Small intestine (tissue), 7 donors: ENCODE measurements around the gene IREB2. TPM values are rescaled to one million over a fixed set of nuclear protein-coding genes. Genes with fewer than 3 reads are reported as not detected.
A peak's percentile ranks its signal among the peaks of the same experiment; 100 is the strongest.

Experiments
- DNase-seq, 2 donors: peaks; one replicate each; pipeline versions ENCODE4 v3.0.0 to v3.0.0-alpha.2; 2013
- FAIRE-seq: peaks from 2 replicates; lab custom pipeline; 2012; peaks lifted over from hg19 to GRCh38; lab: Jason Lieb, UNC
- H3K27ac ChIP-seq, 3 donors: one replicate each; pipeline ENCODE4 v1.5.1; 2013; ENCODE audit warnings: low read length in 2 of 3, mild to moderate bottlenecking in 2 of 3, control low read depth in 1 of 3, inconsistent platforms in 1 of 3, low read depth in 1 of 3, moderate library complexity in 1 of 3
- H3K27me3 ChIP-seq, 3 donors: one replicate each; pipeline ENCODE4 v1.6.1; 2013; ENCODE audit warnings: low read length in 3 of 3, inconsistent platforms in 1 of 3; ENCODE audit not compliant: control insufficient read depth in 3 of 3, insufficient read depth in 3 of 3
- H3K36me3 ChIP-seq, 3 donors: one replicate each; pipeline ENCODE4 v1.6.1; 2013; ENCODE audit warnings: low read length in 3 of 3, inconsistent platforms in 1 of 3, low read depth in 1 of 3, mild to moderate bottlenecking in 1 of 3, moderate library complexity in 1 of 3; ENCODE audit not compliant: control insufficient read depth in 3 of 3, insufficient read depth in 2 of 3
- H3K4me1 ChIP-seq, 3 donors: one replicate each; pipeline ENCODE4 v1.6.1; 2013; ENCODE audit warnings: low read length in 2 of 3, inconsistent platforms in 1 of 3, low read depth in 1 of 3, mild to moderate bottlenecking in 1 of 3, moderate library complexity in 1 of 3; ENCODE audit not compliant: control insufficient read depth in 3 of 3, insufficient read depth in 2 of 3
- H3K4me3 ChIP-seq, 3 donors: one replicate each; pipeline ENCODE4 v1.5.1; 2013; ENCODE audit warnings: low read length in 3 of 3, control low read depth in 1 of 3, inconsistent platforms in 1 of 3, low read depth in 1 of 3, mild to moderate bottlenecking in 1 of 3, moderate library complexity in 1 of 3
- H3K9me3 ChIP-seq, 2 donors: one replicate each; pipeline ENCODE4 v1.6.1; 2013; ENCODE audit warnings: low read depth in 1 of 2, low read length in 1 of 2; ENCODE audit not compliant: control insufficient read depth in 2 of 2, insufficient read depth in 1 of 2
- WGBS, 3 donors: extraction: QIAGEN DNeasy Blood & Tissue Kit; methylation state at CpG; one replicate each; pipeline ENCODE4 v1.1.7; 2013; 5-methylcytosine and 5-hydroxymethylcytosine counted together
- polyA plus RNA-seq, 4 donors: library from polyadenylated mRNA; stranded (reverse) in 3 of 4; unstranded in 1 of 4; fragments of 200-250 nt in 3 of 4; fragments of 120-200 nt in 1 of 4; gene quantifications; one replicate each; pipeline versions ENCODE4 v1.2.1 to v1.2.3, GENCODE V29; 2013
- donor health status: healthy with polysubstance abuse.
- donor health status: control.
- donor health status: control.
- donor health status: Bipolar disorder and iron deficiency.
- donor health status: healthy.

The IREB2 gene
- polyA plus RNA-seq, 4 donors, result 12.4 to 63.6 (median 15.3) TPM

DNA sequence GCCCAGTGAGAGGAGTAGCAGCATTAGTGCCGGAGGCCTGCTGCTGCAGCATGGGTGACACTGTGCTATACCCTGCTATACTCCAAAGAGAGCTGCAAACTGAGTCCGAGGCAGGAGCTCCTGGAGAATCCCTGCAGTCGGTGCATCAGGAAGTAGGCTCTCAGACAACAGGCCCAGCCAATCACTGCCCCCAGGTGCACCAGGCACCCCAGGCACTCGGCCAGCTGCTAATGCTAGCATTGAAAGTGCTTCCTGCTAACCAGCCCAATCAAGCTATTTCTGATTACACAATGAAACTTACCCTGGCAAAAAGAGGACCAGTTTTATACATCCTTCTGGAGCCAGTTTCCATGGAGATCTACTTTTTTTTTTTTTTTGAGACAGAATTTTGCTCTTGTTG lies 45.6 kb upstream of the IREB2 start:
- no peaks in the 10 kb centered on the region for H3K36me3 ChIP-seq
- H3K27me3 ChIP-seq, result no peaks in the 10 kb centered on the region
- H3K9me3 ChIP-seq, result no peaks in the 10 kb centered on the region
- no peak for FAIRE-seq
- H3K4me1 ChIP-seq, result no peaks in the 10 kb centered on the region
- DNase-seq, result peak in 1 of 2 donors; percentile 63
- H3K4me3 ChIP-seq, result no peak overlapping the region
- WGBS, 3 donors, result 9 to 50% (median 25%) methylated on average over 4 of the region's 4 CpGs
- H3K27ac ChIP-seq, result no peak overlapping the region

DNA sequence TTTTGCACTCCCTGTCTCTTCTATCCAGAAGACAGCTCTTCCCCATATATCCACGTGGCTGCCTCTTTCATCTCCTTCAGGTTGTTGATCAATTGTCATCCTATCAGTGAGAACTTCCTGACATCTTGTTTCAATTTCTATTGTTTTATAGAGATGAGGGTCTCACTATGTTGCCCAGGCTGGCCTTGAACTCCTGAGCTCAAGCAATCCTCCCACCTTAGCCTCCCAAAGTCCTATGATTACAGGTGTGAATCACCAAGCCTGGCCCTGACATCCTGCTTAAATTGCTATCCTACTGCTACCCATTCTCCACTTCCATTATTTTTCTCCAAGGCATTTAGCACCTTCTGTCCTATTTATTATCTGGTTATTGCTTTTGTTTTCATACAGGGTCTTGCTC lies 44.9 kb upstream of the IREB2 start:
- FAIRE-seq, result no peak
- Histone ChIP-seq H3K27ac (no peak overlapping the region), H3K9me3 (no peaks in the 10 kb centered on the region), H3K4me1 (no peaks in the 10 kb centered on the region), H3K27me3 (no peaks in the 10 kb centered on the region), H3K4me3 (no peak overlapping the region), H3K36me3 (no peaks in the 10 kb centered on the region)
- DNase-seq, result no peak
- WGBS, 3 donors, result 27 to 60% (median 32%) methylated on average over 1 of the region's 1 CpG

DNA sequence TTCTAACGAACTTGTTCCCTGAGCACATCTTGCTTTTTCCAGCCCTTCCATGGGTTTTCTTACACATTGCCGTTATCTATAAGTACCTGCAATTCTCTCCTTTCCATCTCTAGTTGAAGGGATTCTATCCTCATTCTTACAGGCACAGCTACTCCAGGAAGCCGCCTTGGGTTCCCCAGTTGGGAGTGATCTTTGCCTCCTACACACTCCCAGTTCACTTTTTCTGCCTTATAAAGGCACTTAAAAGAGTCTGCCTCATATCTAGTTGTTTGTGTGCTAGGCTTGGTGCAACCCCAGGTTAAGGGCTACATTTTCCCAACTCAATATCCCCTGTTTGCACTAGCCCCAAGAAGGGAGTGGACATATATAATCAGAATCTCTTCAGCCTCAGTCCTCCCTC lies 44.0 kb upstream of the IREB2 start:
- Histone ChIP-seq H3K4me3 (no peak overlapping the region), H3K36me3 (no peaks in the 10 kb centered on the region), H3K4me1 (no peaks in the 10 kb centered on the region), H3K27ac (no peak overlapping the region), H3K27me3 (no peaks in the 10 kb centered on the region), H3K9me3 (no peaks in the 10 kb centered on the region)
- no peak for DNase-seq
- no peak for FAIRE-seq
- WGBS, 3 donors, result 66 to 84% (median 80%) methylated on average over 3 of the region's 3 CpGs

- no peak for FAIRE-seq
Observed at GRCh38 chr15:78394981-78395616, 42.9 kb upstream of the IREB2 start.

DNA sequence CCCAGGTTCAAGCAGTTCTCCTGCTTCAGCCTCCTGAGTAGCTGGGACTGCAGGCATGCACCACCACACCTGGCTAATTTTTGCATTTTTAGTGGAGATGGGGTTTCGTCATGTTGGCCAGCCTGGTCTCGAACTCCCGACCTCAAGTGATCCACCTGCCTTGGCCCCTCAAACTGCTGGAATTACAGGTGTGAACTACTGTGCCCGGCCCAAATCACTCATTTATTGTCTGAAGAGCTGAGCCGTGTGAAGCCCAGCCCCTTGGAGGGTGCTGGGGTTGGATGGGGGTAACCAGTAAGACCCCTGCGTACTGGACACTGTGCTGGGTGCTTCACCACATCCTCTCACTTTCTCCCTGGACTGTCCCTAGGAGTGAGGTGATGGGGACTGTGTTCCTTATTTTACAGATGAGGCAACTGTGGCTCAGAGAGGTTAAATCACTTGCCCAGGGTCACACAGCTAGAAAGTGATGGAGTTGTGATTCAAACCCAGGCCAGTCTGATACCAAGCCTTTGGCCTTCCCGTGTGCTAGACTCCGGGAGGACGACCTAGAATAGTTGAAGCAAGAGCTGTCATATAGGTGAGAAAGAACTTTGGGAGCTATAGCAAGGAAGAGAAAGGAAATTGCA lies 41.7 kb upstream of the IREB2 start:
- DNase-seq, result no peak
- Histone ChIP-seq H3K4me3 (no peak overlapping the region), H3K4me1 (no peaks in the 10 kb centered on the region), H3K9me3 (no peaks in the 10 kb centered on the region), H3K27me3 (no peaks in the 10 kb centered on the region), H3K27ac (no peak overlapping the region), H3K36me3 (no peaks in the 10 kb centered on the region)
- WGBS, 3 donors, result 73 to 87% (median 85%) methylated on average over 9 of the region's 9 CpGs
- FAIRE-seq, result no peak

More at GRCh38 chr15:78394981-78395616, 42.9 kb upstream of the IREB2 start:
- no peak for DNase-seq
- Histone ChIP-seq H3K36me3 (no peaks in the 10 kb centered on the region), H3K27me3 (no peaks in the 10 kb centered on the region), H3K4me3 (no peak overlapping the region), H3K27ac (no peak overlapping the region), H3K9me3 (no peaks in the 10 kb centered on the region), H3K4me1 (no peaks in the 10 kb centered on the region)
- WGBS, 3 donors, result 71 to 88% (median 80%) methylated on average over 13 of the region's 13 CpGs

- Histone ChIP-seq H3K9me3 (no peaks in the 10 kb centered on the region), H3K4me3 (no peak overlapping the region), H3K27ac (no peak overlapping the region), H3K27me3 (no peaks in the 10 kb centered on the region), H3K36me3 (no peaks in the 10 kb centered on the region), H3K4me1 (no peaks in the 10 kb centered on the region)
- 21 to 43% (median 33%) methylated on average over 9 of the region's 9 CpGs for WGBS, 3 donors
- DNase-seq, result peak; percentile 77 to 80
- no peak for FAIRE-seq
Observed at GRCh38 chr15:78396976-78397375, 41.0 kb upstream of the IREB2 start.

- no peaks in the 10 kb centered on the region for H3K27me3 ChIP-seq
- no peaks in the 10 kb centered on the region for H3K36me3 ChIP-seq
- H3K27ac ChIP-seq, result no peak overlapping the region
- WGBS, 3 donors, result 85 to 92% (median 89%) methylated on average over 2 of the region's 2 CpGs
- DNase-seq (no peak), FAIRE-seq (no peak)
- H3K4me1 ChIP-seq, result no peaks in the 10 kb centered on the region
- no peak overlapping the region for H3K4me3 ChIP-seq
- no peaks in the 10 kb centered on the region for H3K9me3 ChIP-seq
Observed at GRCh38 chr15:78397382-78397781, 40.6 kb upstream of the IREB2 start.

GRCh38 chr15:78398076-78398825 lies 39.8 kb upstream of the IREB2 start:
- no peak for DNase-seq

More at GRCh38 chr15:78398076-78398825, 39.8 kb upstream of the IREB2 start:
- WGBS, 3 donors, result 81 to 90% (median 82%) methylated on average over 11 of the region's 11 CpGs
- Histone ChIP-seq H3K27me3 (no peaks in the 10 kb centered on the region), H3K27ac (no peak overlapping the region), H3K36me3 (no peaks in the 10 kb centered on the region), H3K9me3 (no peaks in the 10 kb centered on the region), H3K4me1 (no peaks in the 10 kb centered on the region), H3K4me3 (no peak overlapping the region)
- no peak for FAIRE-seq
